ENCODE data around the gene MAS1. TPM values are rescaled to one million over a fixed set of nuclear protein-coding genes. Genes with fewer than 3 reads are reported as not detected.

Gene MAS1
- total RNA-seq, 1 donor from 2014 or later = not detected

DNA sequence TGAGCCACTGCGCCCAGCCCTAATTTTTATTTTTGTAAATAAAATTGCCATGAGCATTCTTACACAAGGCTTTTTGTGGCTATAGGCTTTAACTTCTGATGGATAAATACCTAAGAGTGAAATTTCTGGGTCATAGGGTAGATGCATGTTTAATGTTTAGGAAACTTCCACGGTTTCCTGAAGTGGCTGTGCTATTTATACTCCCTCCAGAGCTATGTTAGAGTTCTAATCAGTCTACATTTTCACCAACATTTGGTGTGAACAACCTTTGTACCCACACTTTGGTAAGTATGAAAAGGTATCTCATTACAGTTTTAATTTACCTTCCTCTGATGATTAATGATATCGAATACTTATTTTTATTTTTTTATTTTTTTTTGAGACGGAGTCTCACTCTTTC lies 6.1 kb upstream of the MAS1 start:
- H3K4me1 ChIP-seq = peaks cover 2% of the 10 kb centered on the region
- H3K9me3 ChIP-seq = no peaks in the 10 kb centered on the region
- H3K4me3 ChIP-seq = no peak overlapping the region
- H3K27me3 ChIP-seq = peaks cover 3% of the 10 kb centered on the region
- intact Hi-C loops (cut with DNase I) = no loop called here
- TF ChIP-seq, protein P1, sequence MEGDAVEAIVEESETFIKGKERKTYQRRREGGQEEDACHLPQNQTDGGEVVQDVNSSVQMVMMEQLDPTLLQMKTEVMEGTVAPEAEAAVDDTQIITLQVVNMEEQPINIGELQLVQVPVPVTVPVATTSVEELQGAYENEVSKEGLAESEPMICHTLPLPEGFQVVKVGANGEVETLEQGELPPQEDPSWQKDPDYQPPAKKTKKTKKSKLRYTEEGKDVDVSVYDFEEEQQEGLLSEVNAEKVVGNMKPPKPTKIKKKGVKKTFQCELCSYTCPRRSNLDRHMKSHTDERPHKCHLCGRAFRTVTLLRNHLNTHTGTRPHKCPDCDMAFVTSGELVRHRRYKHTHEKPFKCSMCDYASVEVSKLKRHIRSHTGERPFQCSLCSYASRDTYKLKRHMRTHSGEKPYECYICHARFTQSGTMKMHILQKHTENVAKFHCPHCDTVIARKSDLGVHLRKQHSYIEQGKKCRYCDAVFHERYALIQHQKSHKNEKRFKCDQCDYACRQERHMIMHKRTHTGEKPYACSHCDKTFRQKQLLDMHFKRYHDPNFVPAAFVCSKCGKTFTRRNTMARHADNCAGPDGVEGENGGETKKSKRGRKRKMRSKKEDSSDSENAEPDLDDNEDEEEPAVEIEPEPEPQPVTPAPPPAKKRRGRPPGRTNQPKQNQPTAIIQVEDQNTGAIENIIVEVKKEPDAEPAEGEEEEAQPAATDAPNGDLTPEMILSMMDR (IDR thresholded peaks at IDR 0.05) = no peak
- no peaks in the 10 kb centered on the region for H3K36me3 ChIP-seq
- H3K27ac ChIP-seq = no peak overlapping the region
- DNase-seq = no peak
- ATAC-seq = no peak

GRCh38 chr6:159886270-159886669 lies 4.5 kb upstream of the MAS1 start:
- H3K36me3 ChIP-seq = no peaks in the 10 kb centered on the region
- no peak for ATAC-seq
- peaks cover 2% of the 10 kb centered on the region for H3K4me1 ChIP-seq
- H3K4me3 ChIP-seq = no peak overlapping the region
- H3K9me3 ChIP-seq = no peaks in the 10 kb centered on the region
- TF ChIP-seq, protein P1 (IDR thresholded peaks at IDR 0.05) = no peak
- intact Hi-C loops (cut with DNase I) = no loop called here
- H3K27ac ChIP-seq = no peak overlapping the region
- no peak for DNase-seq
- peaks cover 3% of the 10 kb centered on the region for H3K27me3 ChIP-seq

DNA sequence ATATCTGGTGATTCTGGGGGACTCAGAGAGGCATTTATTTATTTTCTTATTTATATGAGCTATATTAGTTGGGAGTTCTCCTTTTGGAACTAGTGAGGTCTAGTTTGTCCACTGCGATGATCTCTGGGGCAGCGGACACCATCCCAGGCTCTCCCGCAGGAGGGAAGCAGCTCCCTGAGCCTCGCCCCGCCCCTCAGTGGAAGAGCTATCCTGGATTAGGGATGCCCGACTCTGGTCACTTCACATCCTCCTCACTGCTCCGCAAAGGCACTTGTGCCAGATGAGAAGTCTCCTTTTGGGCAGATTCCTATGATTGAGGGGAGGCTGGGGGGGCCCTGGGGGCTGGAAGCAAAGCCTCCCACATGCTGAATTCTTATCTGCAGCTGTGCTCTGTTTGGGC lies 3.6 kb upstream of the MAS1 start:
- Histone ChIP-seq H3K4me3 (no peak overlapping the region), H3K9me3 (no peaks in the 10 kb centered on the region), H3K27me3 (peaks cover 9% of the 10 kb centered on the region), H3K36me3 (no peaks in the 10 kb centered on the region), H3K27ac (no peak overlapping the region), H3K4me1 (no peaks in the 10 kb centered on the region)
- TF ChIP-seq, protein P1 (IDR thresholded peaks at IDR 0.05) = no peak
- no peak for ATAC-seq
- intact Hi-C loops (cut with DNase I) = no loop called here
- DNase-seq = no peak

DNA sequence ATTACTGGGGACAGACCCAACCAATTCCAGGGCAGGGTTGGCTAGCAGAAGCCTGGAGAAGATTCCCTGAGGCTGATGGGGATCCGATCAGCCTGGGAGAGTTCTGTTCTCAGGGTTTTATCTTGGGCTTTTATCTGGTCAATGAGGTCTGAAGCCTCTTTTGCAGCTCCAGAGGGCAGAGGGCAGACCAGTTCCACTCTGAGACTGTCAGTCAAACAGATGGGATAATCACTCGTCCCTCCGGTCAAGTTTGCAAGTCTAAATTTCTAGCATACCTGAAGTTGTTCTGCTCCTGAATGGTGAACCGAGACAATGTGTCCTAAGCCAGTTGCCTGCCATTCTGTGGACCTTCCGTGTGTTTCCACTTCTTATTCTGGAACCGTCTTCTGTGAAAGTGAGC lies 3.0 kb upstream of the MAS1 start:
- Histone ChIP-seq H3K9me3 (no peaks in the 10 kb centered on the region), H3K36me3 (no peaks in the 10 kb centered on the region), H3K4me1 (no peaks in the 10 kb centered on the region), H3K4me3 (no peak overlapping the region), H3K27me3 (peaks cover 9% of the 10 kb centered on the region), H3K27ac (no peak overlapping the region)
- no peak for ATAC-seq
- DNase-seq = no peak
- TF ChIP-seq, protein P1 (IDR thresholded peaks at IDR 0.05) = no peak
- intact Hi-C loops (cut with DNase I) = no loop called here

DNA sequence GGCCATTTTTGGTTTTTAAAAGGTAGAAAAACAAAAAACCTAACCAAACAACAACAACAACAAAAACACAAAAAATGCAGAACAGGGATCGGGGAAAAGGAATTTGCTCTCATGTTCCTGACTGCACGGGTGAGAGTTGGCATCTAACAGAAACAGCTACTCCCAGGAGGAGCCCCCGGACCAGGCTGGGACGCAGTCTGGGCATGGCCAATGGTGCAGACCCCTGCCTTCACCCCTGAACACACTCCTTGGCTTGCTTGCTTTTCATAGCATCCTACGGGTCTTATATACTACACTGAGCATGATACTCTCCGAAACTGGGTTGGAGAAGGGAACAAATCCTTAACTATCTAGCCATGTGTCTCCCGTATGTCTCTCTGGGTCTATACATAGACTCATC lies 587 bp upstream of the MAS1 start:
- Histone ChIP-seq H3K4me3 (no peak overlapping the region), H3K36me3 (no peaks in the 10 kb centered on the region), H3K9me3 (no peaks in the 10 kb centered on the region), H3K4me1 (no peaks in the 10 kb centered on the region), H3K27me3 (peaks cover 9% of the 10 kb centered on the region), H3K27ac (no peak overlapping the region)
- intact Hi-C loops (cut with DNase I) = no loop called here
- ATAC-seq = no peak
- TF ChIP-seq, protein P1 (IDR thresholded peaks at IDR 0.05) = no peak
- no peak for DNase-seq

- DNase-seq (no peak), ATAC-seq (no peak)
- intact Hi-C loops (cut with DNase I) = no loop called here
These were observed 1.3 kb downstream of the MAS1 start for GRCh38 chr6:159892053-159892452.

More at GRCh38 chr6:159892053-159892452, 1.3 kb downstream of the MAS1 start:
- no peaks in the 10 kb centered on the region for H3K9me3 ChIP-seq
- peaks cover 9% of the 10 kb centered on the region for H3K27me3 ChIP-seq
- H3K36me3 ChIP-seq = no peaks in the 10 kb centered on the region
- H3K4me3 ChIP-seq = no peak overlapping the region
- no peaks in the 10 kb centered on the region for H3K4me1 ChIP-seq
- no peak overlapping the region for H3K27ac ChIP-seq
- TF ChIP-seq, protein P1 (IDR thresholded peaks at IDR 0.05) = no peak
